Omental fat pad (tissue), 4 donors: ENCODE data around the gene ZNF654. TPM values are rescaled to one million over a fixed set of nuclear protein-coding genes. Genes with fewer than 3 reads are reported as not detected.

ENCODE experiments used
- ATAC-seq: fragments of 150-250 bp; one replicate; pipeline ENCODE4 v1.9.1; 2016; ENCODE audit warnings: mild to moderate bottlenecking, moderate library complexity; ENCODE audit not compliant: low FRiP score
- DNase-seq: peaks from one replicate; pipeline ENCODE4 v3.0.0-alpha.2; 2019; ENCODE audit warnings: low spot score
- total RNA-seq, 4 donors: library from RNA; depleted of rRNA; stranded (reverse); fragments of >200 nt; gene quantifications; one replicate each; pipeline ENCODE4 v1.1.0, GENCODE V29; 2016
- TF ChIP-seq, protein P1 (sequence below), 3 donors: fragments of 450-650 bp; IDR thresholded peaks; one replicate each; pipeline ENCODE4 v1.5.1; 2016 to 2017; ENCODE audit warnings: antibody characterized with exemption in 3 of 3, mild to moderate bottlenecking in 3 of 3, moderate library complexity in 2 of 3

ZNF654 gene
- total RNA-seq, 4 donors from 2014 or later: 12.5 to 19.2 (median 16.0) TPM

DNA sequence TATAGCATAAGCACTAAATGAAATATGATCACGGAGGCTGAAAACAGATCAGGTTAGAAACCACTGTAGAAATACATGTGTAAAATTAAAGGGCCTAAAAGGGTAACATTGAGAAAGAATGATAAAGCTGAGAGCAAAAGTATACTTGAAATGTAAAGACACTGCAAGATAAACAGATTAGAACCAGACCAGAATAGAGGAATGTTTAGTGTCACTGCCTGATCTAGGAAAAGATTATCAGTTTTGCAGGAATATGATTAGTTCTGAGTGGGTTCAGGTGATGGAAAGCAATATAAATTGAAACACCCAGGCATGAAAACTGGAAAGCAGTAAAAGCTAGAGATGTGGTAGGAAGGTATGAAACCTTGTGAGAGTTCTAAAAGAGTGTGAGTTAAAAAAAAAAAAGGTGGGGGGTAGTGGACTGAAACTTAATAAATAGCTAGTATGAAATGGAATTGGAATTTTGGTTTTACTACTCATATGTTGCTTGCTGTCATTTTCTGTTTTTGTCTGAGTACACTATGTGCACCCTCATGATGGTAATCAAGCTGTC lies 74.7 kb downstream of the ZNF654 start:
- DNase-seq (no peak), ATAC-seq (no peak)
- TF ChIP-seq, protein P1, sequence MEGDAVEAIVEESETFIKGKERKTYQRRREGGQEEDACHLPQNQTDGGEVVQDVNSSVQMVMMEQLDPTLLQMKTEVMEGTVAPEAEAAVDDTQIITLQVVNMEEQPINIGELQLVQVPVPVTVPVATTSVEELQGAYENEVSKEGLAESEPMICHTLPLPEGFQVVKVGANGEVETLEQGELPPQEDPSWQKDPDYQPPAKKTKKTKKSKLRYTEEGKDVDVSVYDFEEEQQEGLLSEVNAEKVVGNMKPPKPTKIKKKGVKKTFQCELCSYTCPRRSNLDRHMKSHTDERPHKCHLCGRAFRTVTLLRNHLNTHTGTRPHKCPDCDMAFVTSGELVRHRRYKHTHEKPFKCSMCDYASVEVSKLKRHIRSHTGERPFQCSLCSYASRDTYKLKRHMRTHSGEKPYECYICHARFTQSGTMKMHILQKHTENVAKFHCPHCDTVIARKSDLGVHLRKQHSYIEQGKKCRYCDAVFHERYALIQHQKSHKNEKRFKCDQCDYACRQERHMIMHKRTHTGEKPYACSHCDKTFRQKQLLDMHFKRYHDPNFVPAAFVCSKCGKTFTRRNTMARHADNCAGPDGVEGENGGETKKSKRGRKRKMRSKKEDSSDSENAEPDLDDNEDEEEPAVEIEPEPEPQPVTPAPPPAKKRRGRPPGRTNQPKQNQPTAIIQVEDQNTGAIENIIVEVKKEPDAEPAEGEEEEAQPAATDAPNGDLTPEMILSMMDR (IDR thresholded peaks at IDR 0.05): no peak

DNA sequence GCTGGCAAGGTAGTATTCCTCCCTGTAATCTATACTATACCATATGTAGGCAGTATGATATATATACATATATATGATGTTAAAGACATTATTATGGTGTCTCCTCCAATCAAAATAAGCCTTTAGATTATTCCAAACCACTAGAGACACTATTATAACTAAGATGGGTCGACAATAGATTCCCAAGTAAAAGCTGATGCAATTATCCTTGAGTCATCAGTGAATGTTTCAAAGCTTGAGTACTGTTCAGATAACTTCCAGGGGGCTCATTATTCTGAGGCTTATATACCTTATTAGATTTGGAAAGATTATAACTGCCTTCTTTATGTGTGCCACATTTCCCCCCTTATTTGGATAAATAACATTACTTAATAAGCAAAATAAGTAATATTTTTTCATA lies 78.8 kb downstream of the ZNF654 start:
- TF ChIP-seq, protein P1 (IDR thresholded peaks at IDR 0.05): no peak
- DNase-seq (no peak), ATAC-seq (no peak)

- DNase-seq (no peak), ATAC-seq (no peak)
- TF ChIP-seq, protein P1 (IDR thresholded peaks at IDR 0.05): no peak
These were observed 82.5 kb downstream of the ZNF654 start for GRCh38 chr3:88141458-88142083.

DNA sequence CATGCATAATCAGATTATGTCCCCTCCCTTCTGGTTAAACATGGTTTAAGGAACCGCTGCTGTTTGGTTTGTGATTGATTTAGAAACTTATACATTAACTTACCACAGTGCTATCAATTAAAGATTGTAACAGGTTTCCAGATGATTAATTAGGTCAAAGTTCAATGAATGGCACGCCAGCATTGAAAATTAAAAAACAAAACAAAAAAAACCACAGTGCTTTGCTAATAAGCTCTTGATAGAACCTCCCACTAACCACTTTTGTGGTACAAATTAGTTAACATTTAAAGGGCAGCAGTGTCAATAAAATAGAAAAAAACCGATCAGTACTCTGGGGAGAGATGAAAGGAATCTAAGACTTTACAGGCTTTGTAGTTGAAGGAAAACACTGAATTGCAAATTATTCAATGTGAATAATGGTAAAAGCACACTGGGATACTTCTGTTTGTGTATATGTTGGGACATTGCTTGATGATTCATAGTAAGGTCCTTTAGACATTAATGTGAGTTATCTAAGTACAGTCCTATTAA lies 83.1 kb downstream of the ZNF654 start:
- DNase-seq: no peak
- no peak for ATAC-seq
- TF ChIP-seq, protein P1 (IDR thresholded peaks at IDR 0.05): no peak

DNA sequence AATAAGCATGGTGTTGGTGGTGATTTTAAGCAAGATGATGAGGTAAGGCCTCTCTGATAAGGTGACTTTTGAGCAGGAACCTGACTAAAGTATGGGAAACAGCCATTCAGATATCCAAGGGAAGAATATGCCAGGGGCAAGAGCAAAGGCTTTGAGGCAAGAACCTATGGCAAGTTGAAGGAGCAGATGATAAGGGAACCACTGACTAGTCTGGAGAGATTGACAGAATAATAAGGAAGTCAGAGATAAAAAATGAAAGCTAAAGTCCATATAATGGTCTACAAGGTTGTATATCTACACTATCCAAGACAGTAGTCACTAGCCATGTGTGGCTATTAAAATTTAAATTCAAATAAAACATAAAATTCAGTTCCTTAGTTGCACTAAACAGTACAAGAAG lies 88.2 kb downstream of the ZNF654 start:
- TF ChIP-seq, protein P1 (IDR thresholded peaks at IDR 0.05): no peak
- ATAC-seq (no peak), DNase-seq (no peak)

- ATAC-seq (no peak), DNase-seq (no peak)
- TF ChIP-seq, protein P1 (IDR thresholded peaks at IDR 0.05): no peak
These were observed 89.6 kb downstream of the ZNF654 start for GRCh38 chr3:88148651-88149050.

GRCh38 chr3:88149101-88149508 lies 90.0 kb downstream of the ZNF654 start:
- DNase-seq: no peak
- TF ChIP-seq, protein P1 (IDR thresholded peaks at IDR 0.05): no peak

More at GRCh38 chr3:88149101-88149508, 90.0 kb downstream of the ZNF654 start:
- ATAC-seq: peak; percentile 20
